HG03432 (cell line): ENCODE measurements around the gene NMT1.
"Not testable (repeated sequence)": the region's sequence is repeated elsewhere in the genome, so short reads cannot be mapped to it uniquely, and the experiment has no call there.

Experiments used
- ATAC-seq: cut with Tn5 transposase; IDR thresholded peaks from one replicate; pipeline ENCODE4 v1.9.1; 2021; ENCODE audit warnings: mild to moderate bottlenecking, moderate library complexity; ENCODE audit not compliant: unreplicated experiment

NMT1 gene

DNA sequence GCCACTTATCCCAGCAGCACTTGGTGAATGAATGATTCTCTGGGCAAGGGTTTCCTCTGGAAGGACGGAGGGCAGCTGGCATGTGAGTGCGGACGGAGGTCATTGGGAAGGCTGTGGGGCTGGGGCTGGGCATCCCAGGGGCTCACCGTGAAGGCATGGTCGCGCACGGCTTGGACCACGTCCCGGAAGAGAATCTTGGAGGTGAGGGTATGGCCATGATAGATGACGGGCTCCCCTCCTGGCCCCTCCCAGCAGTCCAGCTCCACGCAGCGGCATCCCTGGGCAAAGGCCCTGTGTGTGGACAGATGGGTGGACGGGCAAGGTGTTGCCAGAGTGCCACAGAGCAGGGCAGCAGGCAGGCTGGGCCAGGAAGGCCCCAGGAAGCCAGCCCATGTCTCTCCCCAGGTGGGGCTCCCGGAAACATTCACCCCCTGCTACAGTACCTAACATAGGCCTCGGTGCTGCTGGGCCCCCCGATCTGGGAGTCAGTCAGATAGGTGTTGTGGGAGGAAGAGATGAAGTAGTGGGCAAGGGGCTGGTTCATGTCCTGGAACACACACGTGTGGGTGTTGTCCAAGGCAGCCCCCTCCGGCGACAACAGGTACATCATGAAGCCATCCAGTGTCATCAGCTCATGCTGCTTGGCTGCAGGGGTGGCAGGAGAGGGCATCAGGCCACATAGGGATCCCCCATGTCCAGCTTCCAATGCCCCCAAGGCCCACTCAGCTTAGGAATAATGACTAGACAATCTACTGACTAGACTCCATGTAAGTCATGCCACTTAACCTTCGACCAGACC lies 56.9 kb downstream of the NMT1 start:
- ATAC-seq, result no peak

DNA sequence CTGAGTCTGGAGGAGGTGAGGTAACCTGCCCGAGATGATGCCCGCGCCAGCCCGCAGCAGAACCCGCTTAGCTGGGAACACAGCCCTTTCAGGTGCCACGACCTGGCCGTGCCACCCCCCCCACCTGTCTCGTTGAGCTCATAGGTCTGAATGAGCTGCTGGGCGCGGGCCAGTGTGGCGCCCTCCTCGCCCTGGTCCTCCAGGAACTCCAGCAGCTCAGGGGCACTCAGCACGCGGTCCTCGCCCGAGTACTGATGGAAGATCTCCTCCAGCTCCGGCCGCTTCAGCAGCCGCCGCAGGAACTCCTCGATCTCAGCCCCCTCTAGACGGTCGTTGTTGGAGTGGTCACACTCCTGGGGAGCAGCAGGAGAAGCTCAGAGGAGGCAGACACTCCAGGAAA lies 57.6 kb downstream of the NMT1 start:
- no peak for ATAC-seq

DNA sequence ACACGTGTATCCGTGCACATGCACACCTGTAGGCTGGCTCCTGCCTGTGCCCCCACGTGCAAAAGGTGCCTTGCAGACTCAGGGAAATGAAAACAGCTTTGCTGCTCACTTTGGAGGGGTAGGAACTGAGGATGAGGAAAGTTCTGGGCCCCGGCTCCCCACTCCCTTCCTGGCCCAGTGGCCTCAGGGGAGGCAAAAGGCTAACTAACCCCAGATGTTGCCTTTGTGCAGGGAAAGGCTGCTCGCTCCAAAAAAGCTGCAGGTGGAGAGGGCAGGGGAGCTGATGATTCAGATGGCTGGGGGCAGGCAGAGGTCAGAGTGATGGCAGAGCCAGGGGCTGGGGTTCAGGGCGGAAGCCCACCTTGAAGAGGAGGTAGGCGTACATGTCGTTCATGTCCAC lies 58.8 kb downstream of the NMT1 start:
- no peak for ATAC-seq

DNA sequence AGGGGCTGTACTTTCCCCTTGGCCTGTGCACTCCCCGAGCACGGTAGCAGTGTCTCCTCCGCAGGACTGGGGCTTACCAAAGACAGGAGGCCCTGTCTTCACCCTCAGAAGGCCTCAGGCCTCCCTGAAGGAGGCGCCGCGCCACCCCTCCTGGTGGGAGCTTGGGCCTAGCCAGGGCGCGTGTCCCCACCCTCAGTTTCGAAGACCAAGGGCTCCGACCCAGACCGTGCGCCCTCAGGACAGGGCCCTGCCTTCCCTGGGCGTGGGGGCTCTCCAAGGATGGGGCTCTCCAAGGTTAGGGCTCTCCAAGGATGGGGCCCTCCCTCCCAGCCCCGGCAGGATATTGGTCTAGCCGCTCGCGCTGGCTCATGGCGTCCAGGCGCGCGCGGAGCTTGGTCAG lies 59.4 kb downstream of the NMT1 start:
- no peak for ATAC-seq

DNA sequence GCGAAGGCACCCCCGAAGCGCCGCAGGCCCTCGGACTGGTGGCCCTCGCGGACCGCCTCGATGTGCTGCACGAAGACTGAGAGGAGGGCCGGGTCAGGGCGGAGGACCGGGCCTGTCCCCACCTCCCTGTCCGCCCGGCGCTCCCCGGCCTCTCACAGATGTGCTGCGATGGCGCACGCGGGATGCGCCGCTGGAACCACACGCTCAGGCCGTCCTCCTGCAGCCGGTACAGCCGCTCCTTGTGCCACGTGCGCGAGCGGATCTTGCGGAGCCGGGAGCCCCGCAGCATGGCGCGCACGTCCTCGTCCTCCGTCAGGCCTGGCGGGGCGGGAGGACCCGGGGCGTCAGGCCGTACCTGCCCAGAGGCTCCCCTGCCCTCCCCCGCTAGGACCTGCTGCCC lies 59.9 kb downstream of the NMT1 start:
- no peak for ATAC-seq

DNA sequence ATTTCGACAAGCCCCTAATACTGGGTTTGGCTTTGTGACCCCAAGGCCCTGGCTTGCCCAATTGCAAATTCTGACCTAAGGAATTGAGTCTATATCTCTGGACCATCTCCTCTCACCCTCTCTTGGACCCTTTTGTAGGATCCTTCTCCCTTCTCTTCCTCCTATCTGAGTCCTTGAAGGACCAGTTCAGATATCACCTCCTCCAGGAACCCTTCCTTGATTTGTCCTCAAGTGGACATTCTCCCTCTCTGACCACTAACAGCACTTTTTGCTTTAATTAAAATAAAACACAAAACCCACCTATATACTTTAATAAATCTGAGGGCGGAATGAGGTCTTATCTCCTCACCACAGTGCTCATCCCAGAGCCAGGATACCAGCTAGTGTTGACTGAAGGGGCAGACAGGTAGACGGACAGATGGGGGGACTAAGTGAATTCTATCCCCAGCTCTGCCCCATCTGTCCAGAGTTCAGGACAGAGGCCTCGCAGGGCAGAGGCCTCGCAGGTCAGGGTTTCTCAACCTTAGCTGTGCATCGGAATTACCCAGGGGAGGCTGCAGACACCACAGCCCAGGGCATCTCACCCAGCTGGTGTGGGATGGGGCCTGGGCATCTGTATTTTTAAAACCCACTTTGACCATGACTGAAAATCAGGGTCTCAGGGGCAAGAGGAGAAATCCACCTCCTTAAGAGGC lies 62.1 kb downstream of the NMT1 start:
- ATAC-seq, result no peak

DNA sequence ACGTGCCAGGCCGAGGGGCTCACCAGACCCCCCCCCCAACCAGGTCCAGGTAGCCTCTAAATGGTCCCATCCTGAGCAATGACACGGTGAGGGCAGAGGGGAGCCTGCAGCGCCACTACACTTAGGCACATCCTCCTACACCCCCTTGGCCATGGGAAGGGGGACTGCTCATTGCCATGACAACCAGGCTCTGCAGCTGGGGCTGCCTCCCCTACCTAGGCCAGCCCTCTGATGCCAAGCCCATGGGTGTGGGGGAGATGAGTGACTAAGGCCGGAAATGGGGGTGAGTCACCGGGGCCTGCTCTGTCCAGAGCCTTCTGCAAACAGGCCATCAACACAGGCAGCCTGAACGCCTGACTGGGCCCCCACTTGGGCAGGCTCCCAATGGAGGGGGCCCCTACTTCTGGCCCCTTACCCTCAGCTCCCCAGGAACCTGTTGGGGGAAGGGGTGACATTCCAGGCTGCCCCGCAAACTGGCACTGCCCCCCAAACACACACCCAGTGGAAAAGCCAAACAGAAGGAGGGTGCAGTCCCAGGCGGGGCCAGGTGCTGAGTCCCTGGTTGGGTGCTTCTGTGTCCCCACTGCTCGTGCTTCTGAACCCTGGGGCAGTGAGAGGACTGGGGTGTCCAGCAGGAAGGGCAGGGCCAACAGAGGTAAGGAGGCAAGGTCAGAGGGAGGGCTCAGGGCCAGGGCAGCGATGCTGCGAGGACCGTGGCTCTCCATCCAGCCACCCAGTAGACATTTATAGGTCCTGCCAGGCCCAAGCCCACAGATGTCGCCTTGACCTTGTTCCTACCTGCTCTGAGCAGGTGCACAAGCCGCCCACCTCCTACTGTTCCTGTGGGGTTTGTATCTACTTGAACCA lies 63.0 kb downstream of the NMT1 start:
- no peak for ATAC-seq

DNA sequence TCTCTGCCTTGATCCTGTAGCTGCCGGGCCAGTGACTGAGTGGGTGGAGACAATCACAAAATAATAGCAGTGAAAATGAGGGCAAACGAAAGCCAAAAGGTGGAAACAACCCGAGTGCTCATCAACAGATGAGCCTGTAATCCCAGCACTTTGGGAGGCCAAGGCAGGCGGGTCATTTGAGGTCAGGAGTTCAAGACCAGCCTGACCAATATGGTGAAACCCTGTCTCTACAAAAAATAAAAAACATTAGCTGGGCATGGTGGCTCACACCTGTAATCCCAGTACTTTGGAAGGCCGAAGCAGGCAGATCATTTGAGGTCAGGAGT lies 63.6 kb downstream of the NMT1 start:
- not testable (repeated sequence) for ATAC-seq

DNA sequence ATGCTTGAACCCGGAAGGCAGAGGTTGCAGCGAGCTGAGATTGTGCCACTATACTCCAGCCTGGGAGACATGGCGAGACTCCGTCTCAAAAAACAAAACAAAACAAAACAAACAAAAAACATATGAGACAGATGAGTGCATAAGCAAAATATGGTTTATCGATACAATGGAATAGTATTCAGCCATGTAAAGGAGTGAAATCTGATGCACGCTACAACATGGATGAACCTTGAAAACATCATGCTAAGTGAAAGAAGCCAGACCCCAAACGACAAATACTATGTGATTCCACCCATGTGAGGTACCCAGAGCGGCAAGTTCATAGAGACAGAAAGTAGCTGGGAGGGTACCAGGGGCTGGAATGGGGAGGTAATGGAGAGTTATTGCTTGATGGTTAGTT lies 64.4 kb downstream of the NMT1 start:
- ATAC-seq, result no peak

DNA sequence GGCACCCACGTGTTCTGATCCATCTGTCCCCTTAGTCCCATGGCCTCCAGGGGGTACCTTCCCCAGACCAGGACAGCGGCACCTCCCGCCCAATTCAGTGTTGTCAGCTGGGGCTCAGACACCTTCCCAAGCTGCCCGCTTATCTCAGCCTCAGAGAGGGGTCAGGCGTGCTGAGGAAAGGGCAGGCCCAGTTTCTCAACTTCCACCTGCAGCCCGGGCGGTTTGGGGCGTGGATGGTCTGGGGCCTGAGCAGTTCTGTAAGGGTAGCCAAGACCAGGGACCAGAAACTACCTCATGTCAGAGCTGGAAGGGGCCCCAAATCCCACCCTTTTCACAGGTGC lies 66.1 kb downstream of the NMT1 start:
- ATAC-seq, result no peak

DNA sequence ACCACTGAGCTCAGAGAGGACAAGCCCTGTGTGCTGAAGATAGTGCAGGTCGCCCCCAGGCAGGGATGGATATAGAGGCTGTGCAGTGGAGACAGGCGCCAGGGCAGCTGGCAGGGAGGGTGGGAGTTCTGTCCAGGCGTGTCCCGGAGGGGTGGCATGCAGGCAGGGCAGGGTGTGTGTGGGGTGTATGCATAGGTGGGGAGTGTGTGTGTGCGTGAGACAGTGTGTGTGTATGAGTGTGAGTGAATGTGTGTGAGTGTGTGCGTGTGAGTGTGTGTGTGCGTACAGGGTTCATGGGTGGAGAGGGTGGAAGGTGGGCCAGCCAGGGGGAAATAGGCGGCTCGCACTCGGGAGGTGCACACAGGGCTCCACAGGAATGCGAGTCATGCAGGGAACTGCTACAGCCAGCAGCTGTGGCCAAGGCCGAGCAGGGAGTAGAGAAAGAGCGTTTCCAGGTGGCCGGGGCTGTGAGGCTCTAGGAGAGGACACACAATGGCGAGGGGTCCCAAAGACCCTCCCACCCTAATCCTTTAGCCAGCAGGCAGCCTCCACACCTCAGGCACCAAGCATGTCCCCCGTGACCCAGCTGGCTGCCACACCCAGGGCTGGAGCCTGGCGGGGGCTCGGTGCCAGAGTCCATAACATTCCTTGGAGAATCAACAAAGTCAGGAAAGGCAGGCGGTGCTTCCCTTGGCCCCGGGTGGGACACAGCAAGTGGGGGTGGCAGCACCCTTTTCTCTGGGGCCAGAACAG lies 66.6 kb downstream of the NMT1 start:
- no peak for ATAC-seq

DNA sequence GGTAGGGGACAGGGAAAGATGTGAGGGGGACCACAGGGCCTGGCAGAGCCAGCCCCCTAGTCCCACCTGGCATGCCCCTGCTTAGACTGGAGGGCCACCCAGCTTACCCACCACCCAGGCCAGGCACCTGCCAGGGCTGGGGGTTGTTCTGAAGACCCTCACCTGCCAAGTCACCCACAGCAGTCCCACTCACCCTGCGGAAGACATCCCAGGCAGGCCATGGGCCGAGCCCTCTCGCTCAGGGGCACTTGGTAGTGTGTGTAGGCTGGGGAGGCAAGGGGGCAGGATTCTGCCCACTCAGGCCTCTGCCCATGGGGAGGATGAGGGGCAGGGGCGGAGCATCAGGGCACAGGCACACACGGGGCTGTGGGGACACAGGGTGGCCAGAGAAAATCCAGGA lies 67.2 kb downstream of the NMT1 start:
- no peak for ATAC-seq

DNA sequence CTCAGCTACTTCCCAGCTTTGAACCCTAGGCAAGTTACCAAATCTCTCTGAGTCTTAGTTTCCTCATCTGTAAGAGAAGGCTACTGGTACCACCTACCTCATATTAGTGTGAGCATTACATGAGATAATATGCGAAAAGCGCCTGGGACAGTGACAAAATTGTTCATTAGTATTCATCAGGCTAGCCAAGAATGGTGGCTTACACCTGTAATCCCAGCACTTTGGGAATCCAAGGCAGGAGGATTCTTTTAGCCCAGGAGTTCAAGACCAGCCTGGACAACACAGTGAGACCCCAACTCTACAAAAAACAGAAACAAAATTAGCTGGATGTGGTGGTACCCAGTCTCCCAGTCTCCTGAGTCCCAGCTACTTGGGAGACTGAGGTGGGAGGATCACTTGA lies 67.9 kb downstream of the NMT1 start:
- ATAC-seq, result no peak

DNA sequence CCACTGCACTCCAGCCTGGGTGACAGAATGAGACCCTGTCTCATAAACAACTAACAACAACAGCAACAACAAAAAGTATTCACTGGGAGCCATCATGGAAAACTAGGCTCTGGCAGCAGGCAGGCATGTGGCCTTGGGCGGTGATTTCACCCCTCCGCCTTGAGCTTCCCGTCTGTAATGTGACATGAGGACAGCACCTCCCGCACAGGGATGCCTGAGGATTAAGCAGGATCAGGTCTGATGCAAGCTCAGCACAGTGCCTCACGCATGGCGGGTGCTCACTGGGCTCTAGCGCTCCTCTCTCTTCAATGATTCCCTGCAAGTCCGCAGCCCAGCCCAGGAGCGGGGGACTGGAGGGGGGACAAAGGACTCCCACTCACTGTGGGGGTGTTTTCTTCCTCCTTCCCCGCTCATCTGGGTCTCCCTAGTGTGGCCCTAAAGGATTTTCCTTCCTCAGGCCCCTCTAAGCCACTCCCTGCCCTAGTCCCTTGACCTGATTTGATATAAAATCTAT lies 68.4 kb downstream of the NMT1 start:
- ATAC-seq, result no peak

DNA sequence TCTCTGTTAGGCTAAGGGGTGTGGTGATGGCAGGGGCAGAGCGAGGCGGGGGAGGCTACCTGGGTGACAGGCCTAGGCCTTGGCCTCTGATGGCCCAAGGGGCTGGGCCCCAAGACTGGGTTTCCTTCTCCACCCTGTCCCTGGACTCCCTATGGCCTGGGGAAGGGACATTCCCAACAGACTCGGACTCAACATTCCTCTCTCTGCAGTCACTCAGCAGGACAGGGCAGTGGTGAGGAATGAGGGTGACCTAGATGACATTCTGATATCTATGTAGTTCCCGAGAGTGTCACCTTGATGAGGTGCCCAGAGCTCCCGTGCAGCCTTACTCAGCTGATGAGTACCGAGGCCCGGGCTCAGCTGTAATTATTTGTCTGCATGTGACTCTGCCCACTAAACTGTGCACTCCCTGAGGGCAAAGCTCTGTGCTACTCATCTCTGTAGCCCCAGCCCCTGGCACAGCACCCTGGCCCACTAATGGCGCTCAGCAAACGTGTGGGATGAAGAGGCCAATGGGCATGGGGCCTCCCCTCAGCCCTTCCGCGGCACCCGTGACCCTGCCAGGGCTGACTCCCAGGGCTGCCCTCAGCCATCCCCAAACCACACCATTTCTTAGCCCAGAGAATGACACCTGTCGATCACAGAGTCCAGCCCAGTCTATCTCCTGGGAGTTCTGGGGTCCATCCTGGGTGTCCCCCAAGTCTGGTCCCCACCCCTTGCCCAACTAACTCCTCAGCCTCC lies 69.0 kb downstream of the NMT1 start:
- no peak for ATAC-seq

DNA sequence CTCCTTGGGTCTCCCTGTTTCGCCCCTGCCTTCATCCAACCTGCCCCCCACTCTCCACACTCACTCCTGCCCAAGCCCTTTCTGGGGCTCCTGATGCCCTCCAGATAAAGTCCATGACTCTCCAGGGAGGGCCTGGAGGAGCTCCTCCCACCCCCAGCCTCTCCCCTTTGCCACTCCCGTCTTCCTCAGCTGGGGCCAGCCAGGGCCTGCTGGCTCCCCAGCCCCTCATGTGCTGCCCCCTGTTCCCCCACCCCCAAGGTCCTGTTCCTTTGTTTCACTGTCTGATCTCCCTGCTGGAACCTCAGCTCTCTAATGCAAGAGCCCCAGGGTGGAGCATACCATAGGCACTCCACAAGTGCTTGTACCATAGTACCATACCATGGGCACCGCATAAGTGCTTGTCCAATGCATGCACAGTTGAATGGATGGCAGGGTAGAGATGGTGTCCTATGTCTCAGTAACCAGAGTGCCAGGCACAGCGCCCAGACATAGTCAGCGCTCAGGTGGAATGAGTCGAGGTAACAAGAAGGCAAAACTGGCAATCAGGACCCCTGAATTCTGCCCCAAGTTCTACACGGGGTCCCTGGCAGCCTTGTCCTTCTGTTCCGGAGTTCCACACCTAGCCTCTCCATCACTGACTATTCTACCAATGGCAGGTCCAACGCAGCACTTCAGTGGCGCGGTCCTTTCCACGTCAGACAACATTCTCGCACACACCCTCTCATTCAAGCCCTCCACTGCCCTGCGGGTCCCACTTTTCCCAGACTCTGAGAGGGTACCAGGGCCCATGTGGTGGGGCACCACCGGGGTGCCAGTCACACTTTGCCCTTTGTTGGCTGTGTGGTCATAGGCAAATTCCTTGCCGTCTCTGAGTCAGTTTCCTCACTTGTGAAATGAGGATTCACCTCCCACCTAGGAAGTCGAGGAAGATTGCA lies 69.8 kb downstream of the NMT1 start:
- no peak for ATAC-seq

DNA sequence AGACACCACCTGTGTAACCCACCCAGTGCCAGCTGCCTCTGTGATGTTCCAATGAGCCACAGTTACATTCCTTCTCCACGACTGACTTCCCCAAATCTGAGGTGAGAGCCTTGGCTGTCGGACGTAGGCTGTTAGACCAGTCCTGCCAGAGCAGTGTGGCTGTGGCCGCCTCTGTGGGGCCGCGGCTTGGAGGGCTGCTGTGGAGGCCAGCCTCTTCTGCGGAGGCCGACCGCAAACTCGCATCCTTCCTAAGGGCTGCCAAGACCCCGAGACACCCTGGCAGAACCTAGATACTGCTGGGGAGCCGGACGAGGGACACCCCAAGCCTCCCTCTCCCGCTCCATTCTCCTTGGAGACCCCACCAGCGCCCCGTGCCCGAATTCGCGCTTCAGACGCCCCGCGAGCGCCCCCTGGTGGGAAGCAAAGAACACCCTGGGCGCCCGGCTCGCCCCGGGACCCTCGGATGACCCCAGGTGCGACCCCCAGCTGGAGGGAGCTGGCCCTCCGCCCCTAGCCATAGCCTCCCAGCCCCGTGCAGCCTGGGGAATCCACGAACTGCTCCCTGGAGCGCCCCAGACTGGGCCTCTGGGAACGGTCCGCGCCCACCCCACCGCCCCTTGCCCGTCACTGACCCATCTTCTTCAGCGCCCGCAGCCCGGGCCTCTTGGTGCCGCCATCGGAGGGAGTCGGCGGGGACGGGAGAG lies 70.7 kb downstream of the NMT1 start:
- peak; percentile 9 for ATAC-seq

DNA sequence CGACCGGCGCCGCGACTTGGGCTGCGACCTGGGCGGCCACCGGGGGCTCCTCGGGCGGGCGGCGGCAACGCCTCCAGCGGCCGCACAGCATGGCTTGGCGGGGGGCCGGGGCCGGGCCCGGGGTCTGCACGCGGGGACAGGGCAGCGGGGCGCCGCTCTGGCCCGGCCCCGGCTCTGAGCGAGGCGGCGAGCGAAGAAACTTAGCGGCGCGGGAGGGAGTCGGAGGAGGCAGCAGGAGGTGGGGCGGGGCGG lies 71.1 kb downstream of the NMT1 start, which contains the start of gene PLCD3:
Gene PLCD3, minus strand, starts transcription at position 196 of the 252 bp plus-strand sequence. Its CDS starts 105 bp downstream, at position 91.
- ATAC-seq, result no peak
